KOPT-K1 (cell line): ENCODE results near the gene MEGF11.

Experiments
- H3K27ac ChIP-seq: fragments of 200-600 bp; sonication (generic); 2 replicates; pipeline ENCODE4 v1.5.1; 2016; ENCODE audit warnings: antibody characterized with exemption, mild to moderate bottlenecking, low read depth, low read length; ENCODE audit not compliant: poor library complexity, severe bottlenecking
- H3K36me3 ChIP-seq: fragments of 200-600 bp; sonication (generic); 2 replicates; pipeline ENCODE4 v1.5.1; 2017; ENCODE audit warnings: antibody characterized with exemption, mild to moderate bottlenecking, low read length, moderate library complexity; ENCODE audit not compliant: insufficient read depth
- H3K9me3 ChIP-seq: fragments of 200-600 bp; sonication (generic); 2 replicates; pipeline ENCODE4 v1.5.1; 2017; ENCODE audit warnings: antibody characterized with exemption, low read length, mild to moderate bottlenecking; ENCODE audit not compliant: insufficient read depth, poor library complexity, severe bottlenecking

Gene MEGF11

DNA sequence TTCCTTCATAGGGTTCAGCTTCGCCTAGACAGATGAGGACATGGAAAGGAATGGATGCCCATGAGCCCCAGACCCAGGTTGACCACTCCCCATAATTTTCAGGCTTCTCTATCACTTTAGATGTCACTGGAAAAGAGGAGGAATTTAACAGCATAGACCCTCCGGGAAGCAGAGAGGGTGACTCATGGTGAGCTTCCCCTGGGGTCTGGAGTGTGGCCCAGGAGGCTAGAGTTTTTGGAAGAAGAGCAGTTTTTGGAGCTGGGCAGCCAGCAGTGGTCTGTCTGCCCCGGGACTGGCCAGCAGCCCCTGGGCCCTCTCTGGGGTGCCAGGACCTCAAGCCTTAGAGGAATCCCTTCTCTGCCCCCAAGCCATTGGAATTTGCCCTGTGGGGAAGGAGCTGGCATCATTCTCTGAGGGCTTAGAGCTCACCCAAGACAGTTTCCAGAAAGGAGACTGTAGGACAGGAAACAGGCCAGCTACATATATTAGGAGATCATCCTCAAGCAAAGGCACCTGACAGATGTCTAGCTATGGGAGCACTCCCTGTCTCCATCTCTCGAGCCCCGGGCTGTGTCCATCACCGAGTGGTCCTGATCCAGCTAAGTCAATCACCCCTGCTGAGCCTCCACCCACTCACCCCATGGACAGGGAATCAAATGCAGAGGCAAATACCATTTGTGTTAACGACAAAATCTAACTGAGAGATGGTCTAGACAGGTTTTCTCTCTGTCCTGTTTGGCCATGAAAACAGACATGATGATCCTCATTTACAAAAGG lies 67.3 kb downstream of the MEGF11 start:
- Histone ChIP-seq H3K36me3 (no peaks in the 10 kb centered on the region), H3K27ac (no peak overlapping the region), H3K9me3 (no peaks in the 10 kb centered on the region)

GRCh38 chr15:66184936-66185790 lies 68.4 kb downstream of the MEGF11 start:
- no peaks in the 10 kb centered on the region for H3K36me3 ChIP-seq
- H3K9me3 ChIP-seq: no peaks in the 10 kb centered on the region

GRCh38 chr15:66184492-66184891 lies 69.1 kb downstream of the MEGF11 start:
- no peaks in the 10 kb centered on the region for H3K9me3 ChIP-seq
- H3K36me3 ChIP-seq: no peaks in the 10 kb centered on the region

More at GRCh38 chr15:66184936-66185790, 68.4 kb downstream of the MEGF11 start:
- H3K27ac ChIP-seq: no peak overlapping the region

GRCh38 chr15:66180531-66181097 lies 72.9 kb downstream of the MEGF11 start:
- H3K36me3 ChIP-seq: no peaks in the 10 kb centered on the region
- no peak overlapping the region for H3K27ac ChIP-seq
- H3K9me3 ChIP-seq: no peaks in the 10 kb centered on the region

More at GRCh38 chr15:66184492-66184891, 69.1 kb downstream of the MEGF11 start:
- H3K27ac ChIP-seq: no peak overlapping the region

- Histone ChIP-seq H3K9me3 (no peaks in the 10 kb centered on the region), H3K36me3 (no peaks in the 10 kb centered on the region), H3K27ac (no peak overlapping the region)
Measured at GRCh38 chr15:66178531-66178910, 75.0 kb downstream of the MEGF11 start.

DNA sequence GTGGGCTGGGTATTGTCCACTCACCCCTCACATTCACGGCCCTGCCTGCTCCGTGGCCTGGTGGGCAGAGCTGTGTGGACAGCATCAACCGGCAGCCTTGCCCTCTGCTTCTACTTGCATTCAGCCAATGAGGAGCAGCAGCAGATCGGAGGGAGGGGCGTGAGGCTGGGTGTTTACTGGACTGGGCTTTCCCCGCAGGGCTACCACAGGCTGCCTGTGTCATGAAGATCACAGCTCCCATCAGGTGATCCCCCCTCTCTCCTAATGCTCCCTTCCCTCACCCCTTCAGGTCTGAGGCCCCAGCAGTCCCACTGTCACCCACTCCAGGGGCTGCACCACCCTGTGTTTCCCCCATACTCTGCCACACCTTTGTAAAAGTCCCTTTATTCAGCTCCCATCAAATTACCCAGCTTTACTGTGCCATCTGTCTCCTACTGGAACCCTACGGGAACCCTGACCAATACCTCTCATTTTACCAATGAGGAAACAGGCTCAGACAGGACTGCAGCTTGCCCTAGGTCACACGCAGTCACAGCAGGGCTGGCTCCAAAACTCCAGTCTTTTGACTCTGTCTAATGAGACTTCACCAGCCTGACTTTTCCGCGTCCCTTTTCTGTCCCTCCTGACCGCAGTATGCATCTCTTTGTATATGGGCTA lies 81.1 kb downstream of the MEGF11 start:
- H3K36me3 ChIP-seq: no peaks in the 10 kb centered on the region
- H3K27ac ChIP-seq: no peak overlapping the region

DNA sequence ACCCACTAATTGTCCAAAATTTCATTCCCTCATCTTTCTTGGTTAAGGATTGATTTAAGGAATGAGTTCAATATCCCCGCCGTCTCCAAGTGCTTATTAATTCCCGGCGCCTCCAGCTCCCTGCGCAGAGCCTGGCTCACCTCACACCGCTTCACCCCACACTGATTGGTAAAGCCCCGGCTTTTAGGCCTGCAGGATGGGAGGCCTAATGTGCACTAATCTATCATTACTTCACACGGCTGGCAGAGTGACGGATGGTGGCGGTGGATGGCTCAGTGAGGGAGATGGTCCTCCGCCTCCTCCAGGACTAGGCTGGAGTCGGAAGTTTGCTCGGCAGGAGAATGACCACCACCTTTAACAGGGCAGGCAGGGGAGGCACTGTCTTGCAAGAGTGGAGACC lies 81.7 kb downstream of the MEGF11 start:
- Histone ChIP-seq H3K36me3 (no peaks in the 10 kb centered on the region), H3K9me3 (no peaks in the 10 kb centered on the region), H3K27ac (no peak overlapping the region)

More for the DNA sequence above, 81.1 kb downstream of the MEGF11 start:
- no peaks in the 10 kb centered on the region for H3K9me3 ChIP-seq

DNA sequence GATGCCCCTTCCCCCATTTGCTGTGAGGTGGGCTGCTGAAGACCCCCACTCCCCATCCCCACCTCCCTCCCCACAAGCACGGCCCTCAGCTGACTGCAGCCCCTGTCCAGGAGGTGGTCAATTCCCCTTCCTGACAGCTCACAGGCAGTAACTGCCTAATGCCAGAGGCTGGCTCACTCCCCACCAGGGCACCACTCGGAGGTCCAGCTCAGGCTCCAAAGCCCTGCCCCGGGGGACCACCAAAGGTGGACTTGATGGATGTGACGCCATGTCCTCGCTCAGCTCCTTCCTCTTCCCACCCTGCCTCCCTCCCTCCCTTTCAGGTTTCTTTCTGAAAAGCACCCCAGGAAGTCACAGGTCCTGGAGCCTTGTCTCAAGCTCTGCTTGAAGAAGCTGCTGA lies 82.8 kb downstream of the MEGF11 start:
- no peaks in the 10 kb centered on the region for H3K9me3 ChIP-seq
- H3K36me3 ChIP-seq: no peaks in the 10 kb centered on the region
- H3K27ac ChIP-seq: no peak overlapping the region

GRCh38 chr15:66170042-66170441 lies 83.5 kb downstream of the MEGF11 start:
- H3K36me3 ChIP-seq: no peaks in the 10 kb centered on the region
- H3K9me3 ChIP-seq: no peaks in the 10 kb centered on the region
- no peak overlapping the region for H3K27ac ChIP-seq

DNA sequence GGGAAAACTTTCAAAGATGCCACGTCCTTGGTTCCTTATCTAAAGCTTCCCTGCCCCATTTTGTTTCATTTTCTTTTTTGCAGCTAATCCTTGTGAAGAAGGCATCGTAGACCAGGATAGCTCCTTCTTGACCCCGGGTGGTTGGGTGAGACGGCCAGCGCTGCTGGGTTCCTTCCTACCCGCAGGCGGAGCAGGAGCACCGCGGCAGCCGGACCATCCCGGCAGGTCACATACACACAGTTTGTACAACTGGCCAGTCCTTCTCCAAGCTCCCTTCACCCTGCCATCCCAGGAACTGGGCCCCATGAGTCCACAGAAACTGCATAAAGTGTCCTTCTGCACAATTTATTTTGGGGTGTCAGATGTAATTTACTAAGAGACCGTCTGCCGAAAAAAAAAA lies 83.9 kb downstream of the MEGF11 start:
- Histone ChIP-seq H3K9me3 (no peaks in the 10 kb centered on the region), H3K27ac (no peak overlapping the region), H3K36me3 (no peaks in the 10 kb centered on the region)

DNA sequence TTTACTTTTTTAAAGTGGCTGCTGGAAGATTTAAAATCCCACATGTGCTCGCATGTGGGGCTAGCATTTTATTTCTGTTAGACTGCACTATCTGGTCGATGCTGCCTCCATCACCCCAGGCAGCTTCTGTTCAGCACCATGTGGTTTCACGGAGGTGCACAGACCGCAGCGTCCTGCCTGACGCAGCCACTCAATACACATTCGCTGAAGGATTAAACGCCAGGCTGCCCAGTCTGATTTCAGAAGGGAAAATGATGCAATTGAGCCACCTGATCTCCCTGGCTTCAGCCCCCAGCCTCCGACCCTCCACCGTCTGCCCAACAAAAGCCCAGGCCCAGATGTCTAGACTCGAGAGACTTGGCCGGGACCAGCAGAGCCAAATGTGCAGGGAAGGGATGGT lies 84.5 kb downstream of the MEGF11 start:
- no peaks in the 10 kb centered on the region for H3K36me3 ChIP-seq
- H3K9me3 ChIP-seq: no peaks in the 10 kb centered on the region
- H3K27ac ChIP-seq: no peak overlapping the region

- no peak overlapping the region for H3K27ac ChIP-seq
- H3K9me3 ChIP-seq: no peaks in the 10 kb centered on the region
- no peaks in the 10 kb centered on the region for H3K36me3 ChIP-seq
Measured at GRCh38 chr15:66167854-66168253, 85.7 kb downstream of the MEGF11 start.

GRCh38 chr15:66165856-66166255 lies 87.7 kb downstream of the MEGF11 start:
- no peak overlapping the region for H3K27ac ChIP-seq
- H3K36me3 ChIP-seq: no peaks in the 10 kb centered on the region
- no peaks in the 10 kb centered on the region for H3K9me3 ChIP-seq

DNA sequence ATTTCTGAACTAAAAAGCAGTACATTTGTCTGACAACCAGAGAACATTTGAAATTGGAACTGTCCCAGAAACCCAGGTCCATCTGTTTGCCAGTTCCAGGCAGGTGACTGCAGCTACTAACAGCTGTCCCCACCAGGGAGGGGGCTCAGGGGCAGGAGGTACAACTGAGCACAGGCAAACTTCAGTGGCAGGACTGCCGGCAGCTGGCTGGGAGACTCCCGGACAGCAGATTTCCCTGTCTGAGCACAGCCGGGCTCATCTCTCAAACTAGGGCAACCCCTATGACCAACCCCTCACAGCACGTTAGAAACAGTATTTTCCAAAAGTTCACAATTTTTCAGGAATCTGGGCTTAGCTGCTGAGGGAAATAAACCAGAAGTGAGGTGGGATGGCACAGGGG lies 88.8 kb downstream of the MEGF11 start:
- no peaks in the 10 kb centered on the region for H3K9me3 ChIP-seq
- no peaks in the 10 kb centered on the region for H3K36me3 ChIP-seq
- no peak overlapping the region for H3K27ac ChIP-seq

- Histone ChIP-seq H3K9me3 (no peaks in the 10 kb centered on the region), H3K36me3 (no peaks in the 10 kb centered on the region), H3K27ac (no peak overlapping the region)
Measured at GRCh38 chr15:66163553-66163952, 90.0 kb downstream of the MEGF11 start.
